HT-29 (cell line): Measurements from ENCODE around the gene CXCL6. TPM values are rescaled to one million over a fixed set of nuclear protein-coding genes. Genes with fewer than 3 reads are reported as not detected.

ENCODE experiments used
- DNase-seq: peaks from one replicate; pipeline ENCODE4 v3.0.0-alpha.2; 2015; ENCODE audit warnings: low spot score
- total RNA-seq: library from RNA; depleted of rRNA; stranded (reverse); fragments of >200 nt; shearing (Covaris generic); gene quantifications from 2 replicates; pipeline ENCODE4 v1.2.3, GENCODE V29; 2014

The CXCL6 gene
- total RNA-seq, 1 experiment from 2014 or later, result 2.3 TPM

GRCh38 chr4:73842696-73843095 is 6.2 kb downstream of the CXCL6 start:
- DNase-seq, result no peak

GRCh38 chr4:73843369-73843768 is 6.9 kb downstream of the CXCL6 start:
- no peak for DNase-seq

GRCh38 chr4:73844345-73844744 is 7.9 kb downstream of the CXCL6 start:
- DNase-seq, result peak; percentile 29

DNA sequence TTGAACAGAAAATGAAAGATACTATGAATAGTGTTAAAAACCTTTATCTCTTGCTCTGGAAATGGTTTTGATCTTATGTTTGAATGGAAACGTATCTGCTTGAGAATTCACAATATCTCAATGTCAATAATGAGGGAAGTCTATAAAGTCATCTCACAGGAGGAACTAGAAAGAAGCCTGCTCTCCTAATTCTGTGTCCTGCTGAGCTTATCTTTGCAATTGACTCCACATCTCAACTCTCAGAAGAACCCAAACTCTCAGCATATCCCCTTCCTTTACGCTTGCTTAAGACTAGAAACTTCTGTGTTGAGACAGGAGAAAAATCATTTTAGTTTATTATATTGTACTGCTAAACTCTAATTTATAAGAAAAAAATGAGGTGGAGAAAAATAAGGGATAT is 8.3 kb downstream of the CXCL6 start:
- DNase-seq, result no peak

DNA sequence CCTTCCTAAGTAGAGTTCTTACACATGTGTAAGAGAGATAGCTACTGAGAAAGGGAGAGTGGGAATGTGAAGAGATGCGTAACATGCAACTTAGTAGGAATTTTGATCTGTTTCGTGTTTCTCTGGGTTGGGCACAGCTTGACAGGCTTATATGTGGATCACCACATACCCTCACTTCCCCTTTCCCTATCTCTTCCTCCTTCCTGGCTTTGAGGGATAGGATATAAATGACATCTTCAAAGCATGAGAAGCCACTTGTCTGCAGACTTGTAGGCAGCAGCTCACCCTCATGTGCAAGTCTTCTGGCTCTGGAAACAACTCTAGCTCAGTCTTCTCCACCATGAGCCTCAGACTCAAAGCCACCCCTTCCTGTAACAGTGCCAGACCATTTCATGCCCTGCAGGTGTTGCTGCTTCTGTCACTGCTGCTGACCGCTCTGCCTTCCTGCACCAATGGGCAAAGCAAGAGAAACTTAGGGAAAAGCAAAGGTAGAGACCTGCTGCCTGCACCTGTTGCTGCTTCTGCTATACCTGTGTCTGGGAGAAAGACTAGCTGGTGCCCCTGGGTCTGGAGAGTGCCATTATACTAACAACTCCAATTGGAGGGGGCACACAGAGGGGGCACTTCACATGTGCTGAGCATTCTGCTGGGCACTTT is 11.2 kb downstream of the CXCL6 start:
- DNase-seq, result no peak

- no peak for DNase-seq
These were observed 11.8 kb downstream of the CXCL6 start for GRCh38 chr4:73848183-73848777.

GRCh38 chr4:73850261-73850970 is 13.9 kb downstream of the CXCL6 start:
- no peak for DNase-seq

DNA sequence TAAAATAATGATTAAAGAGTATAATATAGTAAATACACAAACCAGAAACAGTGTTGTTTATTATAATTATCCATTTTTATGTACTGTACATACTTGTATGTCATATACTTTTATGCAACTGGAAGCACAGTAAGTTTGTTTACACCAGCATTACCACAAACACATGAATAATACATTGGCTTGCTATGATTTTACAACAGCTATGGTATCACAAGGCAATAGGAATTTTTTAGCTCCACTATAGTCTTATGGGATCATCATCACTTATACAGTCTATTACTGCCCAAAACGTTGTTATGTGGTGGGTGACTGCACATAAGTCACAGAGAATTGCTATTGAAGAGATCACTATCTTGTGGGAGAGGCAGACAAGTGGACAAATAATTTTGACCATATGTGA is 14.8 kb downstream of the CXCL6 start:
- no peak for DNase-seq

DNA sequence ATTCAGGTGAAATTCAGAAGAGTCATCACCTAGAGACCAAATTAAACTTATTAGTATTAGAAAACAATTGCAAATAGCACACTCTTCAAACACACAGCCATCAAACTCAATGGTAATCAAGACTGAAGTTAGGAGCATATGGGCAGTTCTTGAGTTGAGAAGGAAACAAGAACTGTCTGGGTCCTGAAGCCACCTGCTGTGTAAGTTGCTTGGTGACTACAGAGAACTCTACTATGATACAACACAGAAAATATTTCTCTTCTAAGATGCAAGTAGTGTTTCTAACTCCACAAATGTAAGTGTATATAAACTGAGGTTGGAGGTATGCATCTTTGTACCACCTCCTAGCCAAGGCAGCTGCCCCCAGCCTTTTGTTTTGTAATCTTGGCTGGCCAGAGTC is 16.3 kb downstream of the CXCL6 start:
- DNase-seq, result no peak

GRCh38 chr4:73853246-73853704 is 16.8 kb downstream of the CXCL6 start, which contains the start of gene PF4V1:
Gene PF4V1, plus strand, starts transcription at chr4:73853296. Its CDS starts 67 bp downstream, at chr4:73853363.
- DNase-seq, result no peak

- DNase-seq, result no peak
These were observed 17.4 kb downstream of the CXCL6 start for GRCh38 chr4:73853718-73854473.

- peak; percentile 41 for DNase-seq
These were observed 18.9 kb downstream of the CXCL6 start for GRCh38 chr4:73855406-73855805.

DNA sequence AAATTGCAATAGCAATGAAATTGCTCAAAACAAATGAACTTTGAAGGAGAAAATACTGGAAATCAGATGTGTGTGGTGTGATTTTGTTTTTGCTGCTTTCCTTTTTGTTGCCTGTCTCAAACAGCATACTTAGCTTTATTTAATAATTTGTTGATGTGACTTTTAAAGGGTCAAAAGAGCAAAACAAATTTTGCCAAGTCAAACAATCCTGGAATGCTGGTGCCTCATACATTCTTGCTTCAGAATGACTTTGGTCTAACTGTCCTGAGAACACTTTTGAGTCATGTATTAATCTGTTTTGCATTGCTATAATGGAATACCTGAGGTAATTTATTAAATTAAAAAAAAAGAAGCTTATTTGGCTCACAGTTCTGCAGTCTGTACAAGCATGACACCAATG is 20.0 kb downstream of the CXCL6 start:
- no peak for DNase-seq

DNA sequence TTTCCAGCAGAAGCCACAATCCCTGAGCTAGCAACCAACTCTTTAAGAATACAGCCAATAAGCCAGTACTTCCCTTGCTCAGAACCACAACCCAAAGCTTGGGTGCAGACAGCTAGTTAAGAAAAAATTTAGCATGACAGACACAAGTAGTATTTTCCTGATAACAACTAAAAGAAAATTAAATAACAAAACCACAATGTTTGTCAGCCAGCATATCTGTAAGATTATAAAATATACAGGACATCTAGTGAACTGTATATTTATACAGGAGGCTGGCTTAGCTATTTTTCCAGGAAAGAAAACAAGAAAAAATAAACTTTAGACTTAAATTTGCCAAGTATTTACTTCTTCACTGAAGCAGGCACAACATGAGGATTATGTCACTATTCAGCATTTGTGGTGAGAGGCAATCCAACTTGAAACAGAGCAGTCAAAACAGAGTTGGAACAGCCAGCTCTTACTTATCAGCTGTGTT is 23.2 kb downstream of the CXCL6 start:
- DNase-seq, result no peak

GRCh38 chr4:73860181-73860580 is 23.7 kb downstream of the CXCL6 start:
- no peak for DNase-seq

DNA sequence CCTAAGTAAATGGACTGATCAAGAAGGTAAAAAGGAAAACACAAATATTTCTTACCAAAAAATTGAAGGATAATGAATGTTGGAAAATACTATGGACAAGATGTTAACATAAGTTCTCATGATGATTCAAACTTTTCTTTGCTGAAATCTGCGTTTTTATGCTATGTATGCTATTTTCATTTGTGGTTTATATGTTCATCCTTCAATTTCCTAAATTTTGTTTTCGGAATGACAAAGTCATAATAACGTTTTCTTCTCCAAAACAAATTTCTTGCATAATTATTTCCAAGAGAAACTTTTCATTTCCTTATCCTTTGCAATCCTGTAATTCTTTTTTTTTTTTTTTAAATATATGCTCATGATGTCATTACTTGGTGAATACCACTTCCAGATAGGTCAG is 24.4 kb downstream of the CXCL6 start:
- DNase-seq, result no peak

DNA sequence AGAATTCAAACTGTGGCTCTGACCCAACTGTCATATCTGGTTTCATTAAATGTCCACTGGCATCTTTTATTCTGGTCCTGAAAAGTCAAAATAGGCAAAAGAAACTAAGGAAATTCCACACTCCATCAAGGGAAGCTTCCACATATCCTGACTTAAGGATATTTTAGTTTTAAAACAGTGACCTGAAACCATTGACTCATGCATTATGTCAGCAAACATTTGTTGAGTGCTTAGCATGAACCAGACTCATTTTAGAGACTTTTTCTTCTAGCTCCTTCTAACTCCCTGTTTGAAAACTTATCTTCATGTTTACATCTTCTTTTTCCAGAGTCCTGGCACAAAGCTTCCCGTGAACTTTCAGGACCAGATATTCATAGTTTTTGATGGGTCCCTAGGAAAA is 25.8 kb downstream of the CXCL6 start:
- DNase-seq, result no peak

- peak; percentile 59 for DNase-seq
These were observed 27.9 kb downstream of the CXCL6 start for GRCh38 chr4:73864365-73864764.

DNA sequence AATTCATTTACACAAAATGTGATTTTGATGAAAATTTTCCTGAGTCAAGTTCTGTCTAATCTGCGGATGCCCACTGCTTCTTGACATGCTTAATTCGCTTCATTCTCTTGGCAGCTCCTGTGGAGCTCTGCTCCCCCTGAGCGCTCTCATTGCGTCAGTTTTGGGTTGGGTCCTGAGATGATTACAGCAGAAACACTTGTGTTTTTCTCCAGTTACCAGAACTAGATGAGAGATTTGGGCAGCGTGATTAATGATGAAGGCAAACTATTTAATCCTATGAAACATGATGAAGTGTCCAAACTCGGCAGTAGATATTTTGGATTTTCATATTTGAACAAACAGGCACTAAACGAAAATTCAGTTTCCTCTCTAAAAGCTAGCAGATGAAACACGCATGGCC is 28.5 kb downstream of the CXCL6 start:
- DNase-seq, result no peak

- no peak for DNase-seq
These were observed 29.1 kb downstream of the CXCL6 start for GRCh38 chr4:73865431-73866096.

- no peak for DNase-seq
These were observed 29.8 kb downstream of the CXCL6 start for GRCh38 chr4:73866246-73866645.
